Activated naive CD4-positive, alpha-beta T cell treated with anti-CD3 and anti-CD28 coated beads, Interleukin-2, amount 50 U/mL, for 24 hours (primary cell): ENCODE measurements around the gene BNIP3.
"Not testable (repeated sequence)": the region's sequence is repeated elsewhere in the genome, so short reads cannot be mapped to it uniquely, and the experiment has no call there.

Experiments used
- H3K27ac Mint-ChIP-seq: one replicate; pipeline ENCODE4 v1.8.0; 2021; ENCODE audit warnings: mild to moderate bottlenecking, mixed read lengths
- H3K27me3 Mint-ChIP-seq: one replicate; pipeline ENCODE4 v1.8.0; 2021; ENCODE audit warnings: mixed read lengths
- H3K36me3 Mint-ChIP-seq: one replicate; pipeline ENCODE4 v1.8.0; 2021; ENCODE audit warnings: mixed read lengths
- H3K4me1 Mint-ChIP-seq: one replicate; pipeline ENCODE4 v1.8.0; 2021; ENCODE audit warnings: mixed read lengths
- H3K4me3 Mint-ChIP-seq: one replicate; pipeline ENCODE4 v1.8.0; 2021; ENCODE audit warnings: mild to moderate bottlenecking, mixed read lengths
- H3K9me3 Mint-ChIP-seq: one replicate; pipeline ENCODE4 v1.8.0; 2021; ENCODE audit warnings: mixed read lengths

The BNIP3 gene

DNA sequence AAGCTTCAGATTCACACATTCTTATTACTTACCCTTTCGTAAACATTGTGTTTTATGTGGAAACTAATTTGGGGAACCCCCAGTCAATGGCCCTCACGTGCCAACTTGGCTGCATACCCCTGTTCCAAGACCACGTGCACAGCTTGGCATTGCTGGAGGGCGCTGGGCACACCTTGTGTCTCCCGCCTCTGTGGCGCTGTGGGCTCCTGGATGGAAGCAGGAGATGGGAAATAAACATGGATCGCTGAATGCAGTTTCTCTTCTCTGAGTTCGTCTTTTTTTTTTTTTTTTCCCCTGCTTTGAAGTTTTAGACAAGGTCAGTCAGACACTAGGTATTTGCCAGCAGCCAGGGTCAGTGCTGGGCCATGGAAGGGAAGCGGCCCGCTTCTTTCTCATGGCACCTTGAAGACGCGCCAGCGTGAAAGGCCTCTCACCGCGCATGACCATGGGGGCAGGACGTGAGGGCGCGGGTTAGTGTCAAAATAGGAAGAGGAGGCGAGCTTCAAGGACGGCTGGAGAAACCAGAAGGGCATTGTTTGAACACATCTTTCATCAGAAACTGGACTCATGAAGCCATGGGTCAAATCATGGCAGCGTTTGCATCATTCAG, 27.3 kb downstream of the BNIP3 start:
- Mint-ChIP-seq H3K27me3 (no peaks in the 10 kb centered on the region), H3K36me3 (peaks cover 9% of the 10 kb centered on the region), H3K4me3 (no peak overlapping the region), H3K27ac (no peak overlapping the region), H3K4me1 (no peaks in the 10 kb centered on the region), H3K9me3 (no peaks in the 10 kb centered on the region)

GRCh38 chr10:131949908-131950307, 31.8 kb downstream of the BNIP3 start:
- not testable (repeated sequence) for H3K4me3 Mint-ChIP-seq, H3K27me3 Mint-ChIP-seq, H3K9me3 Mint-ChIP-seq, H3K36me3 Mint-ChIP-seq, H3K27ac Mint-ChIP-seq, H3K4me1 Mint-ChIP-seq

DNA sequence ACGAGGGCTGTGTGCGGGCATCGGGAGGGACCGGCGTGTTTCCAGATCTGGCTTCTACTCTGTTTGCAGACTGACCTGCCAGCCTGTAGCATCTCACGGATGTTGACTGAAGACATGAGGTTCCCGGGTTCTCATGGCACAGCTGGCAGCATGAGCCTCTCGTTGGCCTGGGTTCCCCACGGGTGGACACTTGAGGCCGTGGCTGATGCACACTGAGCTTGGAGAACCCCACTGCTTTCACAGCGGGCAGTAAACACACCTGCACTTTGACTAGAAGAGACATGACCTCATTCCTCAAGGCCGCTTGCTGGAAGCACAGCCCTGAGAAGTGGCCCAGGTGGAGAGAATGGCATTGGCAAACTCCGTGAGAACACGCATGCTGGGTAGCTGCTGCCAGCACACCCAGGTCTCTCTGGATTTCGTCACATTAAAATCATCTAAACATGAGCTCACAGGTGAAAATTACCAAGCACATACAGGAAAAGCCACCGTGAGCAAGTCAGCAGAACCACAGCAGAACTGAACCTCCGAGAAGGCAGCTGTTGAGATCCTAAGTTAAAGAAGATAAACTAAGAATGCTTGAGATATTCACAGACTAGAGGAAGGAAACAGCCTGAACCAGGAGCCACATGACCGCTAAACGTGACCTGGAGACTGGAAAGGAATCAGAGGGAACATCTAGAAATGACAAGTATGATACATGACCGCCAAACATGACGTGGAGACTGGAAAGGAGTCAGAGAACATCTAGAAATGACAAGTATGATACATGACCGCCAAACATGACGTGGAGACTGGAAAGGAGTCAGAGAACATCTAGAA, 32.5 kb downstream of the BNIP3 start:
- no peak overlapping the region for H3K4me3 Mint-ChIP-seq
- H3K9me3 Mint-ChIP-seq, result no peaks in the 10 kb centered on the region
- peaks cover 1% of the 10 kb centered on the region for H3K36me3 Mint-ChIP-seq
- H3K27ac Mint-ChIP-seq, result no peak overlapping the region
- H3K27me3 Mint-ChIP-seq, result no peaks in the 10 kb centered on the region
- H3K4me1 Mint-ChIP-seq, result no peaks in the 10 kb centered on the region

- H3K27me3 Mint-ChIP-seq, result no peaks in the 10 kb centered on the region
Measured at GRCh38 chr10:131948501-131948900, 33.2 kb downstream of the BNIP3 start.

GRCh38 chr10:131947631-131948347, 33.9 kb downstream of the BNIP3 start:
- H3K27me3 Mint-ChIP-seq, result no peaks in the 10 kb centered on the region
- peaks cover 2% of the 10 kb centered on the region for H3K36me3 Mint-ChIP-seq
- no peak overlapping the region for H3K27ac Mint-ChIP-seq
- H3K9me3 Mint-ChIP-seq, result no peaks in the 10 kb centered on the region
- no peak overlapping the region for H3K4me3 Mint-ChIP-seq
- peaks cover 12% of the 10 kb centered on the region for H3K4me1 Mint-ChIP-seq

More at GRCh38 chr10:131948501-131948900, 33.2 kb downstream of the BNIP3 start:
- peaks cover 2% of the 10 kb centered on the region for H3K36me3 Mint-ChIP-seq
- peaks cover 7% of the 10 kb centered on the region for H3K4me1 Mint-ChIP-seq
- no peaks in the 10 kb centered on the region for H3K9me3 Mint-ChIP-seq
- H3K4me3 Mint-ChIP-seq, result no peak overlapping the region
- H3K27ac Mint-ChIP-seq, result no peak overlapping the region

DNA sequence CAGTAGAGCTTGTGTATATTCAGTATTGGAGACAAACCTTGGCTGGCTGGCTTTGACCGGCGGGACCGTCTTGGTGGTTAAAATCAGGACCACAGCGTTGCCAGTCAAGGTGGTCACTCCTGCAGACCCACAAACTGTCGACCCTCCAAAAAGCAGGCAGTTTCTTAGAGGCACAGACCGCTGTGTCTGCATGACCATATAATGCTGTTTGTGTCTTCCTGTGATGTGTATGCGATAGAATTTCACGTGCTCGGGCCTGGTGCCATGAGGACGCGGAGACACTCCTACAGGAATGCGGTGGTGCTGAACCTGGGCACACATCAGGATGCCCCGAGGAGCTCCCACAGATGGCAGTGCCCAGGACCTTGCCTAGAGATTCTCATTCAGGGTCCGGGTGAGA, 34.8 kb downstream of the BNIP3 start:
- no peaks in the 10 kb centered on the region for H3K27me3 Mint-ChIP-seq
- H3K27ac Mint-ChIP-seq, result no peak overlapping the region
- H3K4me3 Mint-ChIP-seq, result no peak overlapping the region
- H3K36me3 Mint-ChIP-seq, result peaks cover 2% of the 10 kb centered on the region
- peaks cover 12% of the 10 kb centered on the region for H3K4me1 Mint-ChIP-seq
- H3K9me3 Mint-ChIP-seq, result no peaks in the 10 kb centered on the region

- Mint-ChIP-seq H3K9me3 (no peaks in the 10 kb centered on the region), H3K36me3 (peaks cover 2% of the 10 kb centered on the region), H3K27ac (no peak overlapping the region)
Measured at GRCh38 chr10:131946321-131946751, 35.4 kb downstream of the BNIP3 start.

GRCh38 chr10:131944976-131945695, 36.6 kb downstream of the BNIP3 start:
- Mint-ChIP-seq H3K27me3 (no peaks in the 10 kb centered on the region), H3K4me1 (peaks cover 12% of the 10 kb centered on the region), H3K36me3 (peaks cover 7% of the 10 kb centered on the region), H3K27ac (no peak overlapping the region), H3K9me3 (no peaks in the 10 kb centered on the region), H3K4me3 (no peak overlapping the region)

More at GRCh38 chr10:131946321-131946751, 35.4 kb downstream of the BNIP3 start:
- H3K4me3 Mint-ChIP-seq, result no peak overlapping the region
- peaks cover 12% of the 10 kb centered on the region for H3K4me1 Mint-ChIP-seq
- H3K27me3 Mint-ChIP-seq, result no peaks in the 10 kb centered on the region

DNA sequence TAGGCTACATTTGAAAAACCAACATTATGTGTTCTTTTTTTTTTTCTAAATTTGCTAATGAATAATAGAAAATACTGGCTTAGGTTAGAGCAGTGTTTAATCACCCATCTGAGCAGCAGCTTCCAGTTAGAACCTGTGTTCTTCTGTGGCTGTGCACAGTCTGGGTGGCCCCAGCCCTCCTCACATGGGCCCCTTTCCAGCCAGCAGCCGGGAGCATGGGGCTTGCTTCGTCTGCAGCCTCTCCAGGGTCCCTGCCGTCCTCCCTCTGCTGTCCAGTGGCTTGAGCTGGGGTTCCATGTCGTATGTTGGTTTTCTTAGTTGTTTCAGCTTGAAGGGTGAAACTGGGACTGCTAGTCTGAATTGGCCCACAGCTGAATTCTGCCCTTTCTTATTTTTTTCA, 37.3 kb downstream of the BNIP3 start:
- H3K4me3 Mint-ChIP-seq, result no peak overlapping the region
- H3K9me3 Mint-ChIP-seq, result no peaks in the 10 kb centered on the region
- peaks cover 9% of the 10 kb centered on the region for H3K36me3 Mint-ChIP-seq
- H3K27ac Mint-ChIP-seq, result no peak overlapping the region
- H3K27me3 Mint-ChIP-seq, result no peaks in the 10 kb centered on the region
- H3K4me1 Mint-ChIP-seq, result peaks cover 12% of the 10 kb centered on the region

- peaks cover 12% of the 10 kb centered on the region for H3K4me1 Mint-ChIP-seq
- H3K4me3 Mint-ChIP-seq, result no peak overlapping the region
- H3K9me3 Mint-ChIP-seq, result no peaks in the 10 kb centered on the region
- H3K27me3 Mint-ChIP-seq, result no peaks in the 10 kb centered on the region
- H3K36me3 Mint-ChIP-seq, result peaks cover 9% of the 10 kb centered on the region
- peak overlapping the region; percentile 65 for H3K27ac Mint-ChIP-seq
Measured at GRCh38 chr10:131943021-131943814, 38.5 kb downstream of the BNIP3 start.

DNA sequence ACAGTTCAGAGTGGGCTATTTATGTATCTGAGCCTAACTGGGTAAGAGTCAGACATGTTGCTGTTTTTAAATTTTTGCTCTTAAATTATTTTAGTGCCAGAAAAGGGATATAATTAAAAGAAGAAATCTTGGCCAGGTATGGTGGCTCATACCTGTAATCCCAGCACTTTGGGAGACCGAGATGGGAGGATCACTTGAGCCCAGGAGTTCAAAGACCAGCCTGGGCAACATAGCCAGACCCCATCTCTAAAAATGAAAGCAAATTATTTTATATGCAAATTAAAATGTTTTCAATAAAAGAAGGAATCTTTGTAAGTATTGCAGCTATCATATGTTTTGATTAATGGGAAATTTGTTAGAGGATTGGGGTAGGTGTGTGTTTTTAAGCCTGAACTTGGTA, 39.3 kb downstream of the BNIP3 start:
- peaks cover 12% of the 10 kb centered on the region for H3K4me1 Mint-ChIP-seq
- H3K36me3 Mint-ChIP-seq, result peaks cover 11% of the 10 kb centered on the region
- no peaks in the 10 kb centered on the region for H3K27me3 Mint-ChIP-seq
- H3K27ac Mint-ChIP-seq, result no peak overlapping the region
- no peak overlapping the region for H3K4me3 Mint-ChIP-seq
- no peaks in the 10 kb centered on the region for H3K9me3 Mint-ChIP-seq

DNA sequence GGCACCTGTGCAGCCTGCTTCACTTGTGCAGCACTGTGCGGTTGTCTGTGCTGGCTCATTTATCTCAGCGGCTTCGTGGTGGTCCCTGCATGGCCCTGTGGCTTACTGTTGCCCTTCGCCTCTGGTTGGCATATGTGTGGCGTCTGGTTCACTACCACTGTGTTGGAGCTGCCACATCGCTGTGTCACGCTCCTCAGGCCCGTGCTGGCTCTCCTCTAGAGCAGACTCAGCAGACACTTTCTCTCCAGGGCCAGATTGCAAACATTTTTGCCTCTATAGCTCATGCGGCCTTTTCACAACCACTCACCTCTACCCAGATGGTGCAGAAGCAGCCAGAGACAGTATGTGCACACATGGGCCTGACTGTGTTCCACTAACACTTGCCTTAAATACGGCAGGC, 43.0 kb downstream of the BNIP3 start:
- Mint-ChIP-seq H3K36me3 (peaks cover 11% of the 10 kb centered on the region), H3K4me1 (peaks cover 25% of the 10 kb centered on the region), H3K27ac (no peak overlapping the region), H3K9me3 (no peaks in the 10 kb centered on the region), H3K4me3 (no peak overlapping the region), H3K27me3 (no peaks in the 10 kb centered on the region)

- no peak overlapping the region for H3K4me3 Mint-ChIP-seq
- peak overlapping the region; percentile 23 for H3K27ac Mint-ChIP-seq
- H3K9me3 Mint-ChIP-seq, result no peaks in the 10 kb centered on the region
- H3K27me3 Mint-ChIP-seq, result no peaks in the 10 kb centered on the region
- H3K4me1 Mint-ChIP-seq, result peaks cover 25% of the 10 kb centered on the region
- peaks cover 11% of the 10 kb centered on the region for H3K36me3 Mint-ChIP-seq
Measured at GRCh38 chr10:131937836-131938235, 43.9 kb downstream of the BNIP3 start.

DNA sequence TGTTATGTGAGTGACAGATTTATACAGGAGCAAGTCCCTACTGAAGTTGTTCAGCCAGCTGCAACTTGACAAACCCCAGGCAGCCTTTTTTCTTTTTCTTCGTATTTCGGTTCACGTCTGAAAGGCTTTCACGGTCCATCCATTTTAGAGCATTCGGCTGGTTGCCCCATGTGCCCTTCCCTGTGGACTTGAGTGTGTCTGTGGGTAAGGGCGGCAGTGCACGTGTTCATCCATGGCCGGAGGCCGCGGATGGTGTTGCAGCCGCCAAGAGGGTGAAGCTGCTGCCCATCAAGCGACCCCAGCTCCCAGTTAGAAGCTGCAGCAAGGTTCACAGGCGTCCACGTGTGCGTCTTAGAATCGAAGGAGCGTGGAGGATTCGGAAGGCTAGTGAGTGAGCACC, 45.0 kb downstream of the BNIP3 start:
- peaks cover 11% of the 10 kb centered on the region for H3K36me3 Mint-ChIP-seq
- H3K27me3 Mint-ChIP-seq, result no peaks in the 10 kb centered on the region
- no peaks in the 10 kb centered on the region for H3K9me3 Mint-ChIP-seq
- no peak overlapping the region for H3K4me3 Mint-ChIP-seq
- peaks cover 33% of the 10 kb centered on the region for H3K4me1 Mint-ChIP-seq
- H3K27ac Mint-ChIP-seq, result peak overlapping the region; percentile 10

DNA sequence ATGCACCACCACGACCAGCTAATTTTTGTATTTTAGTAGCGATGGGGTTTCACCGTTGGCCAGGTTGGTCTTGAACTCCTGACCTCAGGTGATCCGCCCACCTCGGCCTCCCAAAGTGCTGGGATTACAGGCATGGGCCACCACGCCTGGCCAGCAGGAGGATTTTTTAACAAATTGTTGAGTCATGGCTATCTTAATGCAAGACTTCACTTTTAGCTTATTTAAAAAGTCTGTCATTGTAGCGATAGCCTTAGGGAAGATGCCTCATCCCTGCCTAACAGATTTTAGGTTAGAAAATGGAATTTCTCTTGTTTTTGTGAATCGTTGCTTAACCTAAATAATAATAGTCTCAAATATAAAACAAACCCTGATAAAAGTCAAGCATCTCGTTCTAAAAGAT, 45.4 kb downstream of the BNIP3 start:
- H3K9me3 Mint-ChIP-seq, result no peaks in the 10 kb centered on the region
- H3K27me3 Mint-ChIP-seq, result no peaks in the 10 kb centered on the region

More for the DNA sequence above, 45.4 kb downstream of the BNIP3 start:
- H3K4me3 Mint-ChIP-seq, result no peak overlapping the region
- peaks cover 37% of the 10 kb centered on the region for H3K4me1 Mint-ChIP-seq
- H3K27ac Mint-ChIP-seq, result no peak overlapping the region
- peaks cover 11% of the 10 kb centered on the region for H3K36me3 Mint-ChIP-seq
